Right hindlimb (tissue), 1 donor: ENCODE data around the gene FNDC3B.
"Not testable (repeated sequence)": the region's sequence is repeated elsewhere in the genome, so short reads cannot be mapped to it uniquely, and the experiment has no call there.

Source experiments
- DNase-seq: peaks from one replicate; pipeline ENCODE4 v3.0.0-alpha.2; 2018

The FNDC3B gene

GRCh38 chr3:172246107-172246844 is 206.9 kb downstream of the FNDC3B start:
- DNase-seq: no peak

GRCh38 chr3:172247525-172248274 is 208.3 kb downstream of the FNDC3B start:
- DNase-seq: no peak

GRCh38 chr3:172249039-172249438 is 209.7 kb downstream of the FNDC3B start:
- no peak for DNase-seq

- no peak for DNase-seq
Measured at GRCh38 chr3:172251211-172251610, 211.8 kb downstream of the FNDC3B start.

- no peak for DNase-seq
Measured at GRCh38 chr3:172253200-172253599, 213.8 kb downstream of the FNDC3B start.

GRCh38 chr3:172254542-172254941 is 215.2 kb downstream of the FNDC3B start:
- DNase-seq: no peak

GRCh38 chr3:172255321-172255720 is 215.9 kb downstream of the FNDC3B start:
- DNase-seq: not testable (repeated sequence)

GRCh38 chr3:172256101-172256734 is 216.8 kb downstream of the FNDC3B start:
- no peak for DNase-seq

GRCh38 chr3:172257648-172258400 is 218.4 kb downstream of the FNDC3B start:
- DNase-seq: no peak

- DNase-seq: peak; percentile 64
Measured at GRCh38 chr3:172258624-172259023, 219.2 kb downstream of the FNDC3B start.

GRCh38 chr3:172259111-172259541 is 219.7 kb downstream of the FNDC3B start:
- DNase-seq: peak; percentile 65

- DNase-seq: no peak
Measured at GRCh38 chr3:172259726-172260248, 220.4 kb downstream of the FNDC3B start.

- DNase-seq: no peak
Measured at GRCh38 chr3:172260381-172260780, 221.0 kb downstream of the FNDC3B start.

GRCh38 chr3:172261054-172261453 is 221.7 kb downstream of the FNDC3B start:
- DNase-seq: no peak

- no peak for DNase-seq
Measured at GRCh38 chr3:172262991-172263608, 223.7 kb downstream of the FNDC3B start.

GRCh38 chr3:172263781-172264486 is 224.6 kb downstream of the FNDC3B start:
- DNase-seq: no peak

GRCh38 chr3:172266103-172266502 is 226.7 kb downstream of the FNDC3B start:
- DNase-seq: no peak

- no peak for DNase-seq
Measured at GRCh38 chr3:172268425-172268824, 229.0 kb downstream of the FNDC3B start.

- DNase-seq: no peak
Measured at GRCh38 chr3:172268868-172269267, 229.5 kb downstream of the FNDC3B start.

- no peak for DNase-seq
Measured at GRCh38 chr3:172270557-172271166, 231.3 kb downstream of the FNDC3B start.

- DNase-seq: no peak
Measured at GRCh38 chr3:172271386-172271976, 232.1 kb downstream of the FNDC3B start.
